HEK293T (cell line): ENCODE data around the gene LUC7L.

ENCODE experiments used
- CTCF ChIA-PET: fragments of 350-600 bp; formaldehyde crosslinking; extraction: SDS; loops from one replicate; lab custom pipeline; 2021; ENCODE audit warnings: antibody characterized with exemption, inconsistent platforms; lab: Yijun Ruan, JAX
- POLR2A ChIA-PET: fragments of 350-600 bp; formaldehyde crosslinking; extraction: SDS; loops from one replicate; lab custom pipeline; 2020; ENCODE audit warnings: antibody characterized with exemption, inconsistent platforms; lab: Yijun Ruan, JAX
- DNase-seq: peaks from one replicate; pipeline ENCODE4 v3.0.0; 2012; ENCODE audit warnings: mixed read lengths; ENCODE audit errors: extremely low spot score
- ARNT ChIP-seq: fragments of 450-650 bp; IDR thresholded peaks from 2 replicates; pipeline ENCODE4 v1.6.1; 2017; ENCODE audit warnings: mild to moderate bottlenecking
- BHLHE40 ChIP-seq: fragments of 450-650 bp; IDR thresholded peaks from 2 replicates; pipeline ENCODE4 v1.6.1; 2016; ENCODE audit warnings: mild to moderate bottlenecking, moderate library complexity, borderline replicate concordance
- CTBP1 ChIP-seq: fragments of 450-650 bp; IDR thresholded peaks from 2 replicates; pipeline ENCODE4 v1.6.1; 2016; ENCODE audit warnings: borderline replicate concordance
- ELF4 ChIP-seq: fragments of 450-650 bp; IDR thresholded peaks from 2 replicates; pipeline ENCODE4 v1.6.1; 2017; ENCODE audit warnings: antibody characterized with exemption
- FOXA1 ChIP-seq: fragments of 450-650 bp; IDR thresholded peaks from 2 replicates; pipeline ENCODE4 v1.6.1; 2016; ENCODE audit warnings: mild to moderate bottlenecking
- FOXK2 ChIP-seq: fragments of 450-650 bp; IDR thresholded peaks from 2 replicates; pipeline ENCODE4 v1.6.1; 2016; ENCODE audit warnings: mild to moderate bottlenecking
- FOXM1 ChIP-seq: fragments of 450-650 bp; IDR thresholded peaks from 2 replicates; pipeline ENCODE4 v1.6.1; 2017; ENCODE audit warnings: mild to moderate bottlenecking, borderline replicate concordance
- HDGF ChIP-seq: fragments of 450-650 bp; IDR thresholded peaks from 2 replicates; pipeline ENCODE4 v1.6.1; 2017; ENCODE audit warnings: antibody characterized with exemption, borderline replicate concordance
- L3MBTL2 ChIP-seq: fragments of 450-650 bp; conservative IDR thresholded peaks from 2 replicates; pipeline ENCODE4 v1.6.1; 2016; ENCODE audit warnings: mild to moderate bottlenecking
- LEF1 ChIP-seq: fragments of 450-650 bp; IDR thresholded peaks from 2 replicates; pipeline ENCODE4 v1.6.1; 2017; ENCODE audit warnings: mild to moderate bottlenecking, borderline replicate concordance
- NFRKB ChIP-seq: fragments of 450-650 bp; IDR thresholded peaks from 2 replicates; pipeline ENCODE4 v1.6.1; 2016; ENCODE audit warnings: mild to moderate bottlenecking, moderate library complexity
- SP1 ChIP-seq: fragments of 450-650 bp; IDR thresholded peaks from 2 replicates; pipeline ENCODE4 v1.6.1; 2017
- SUZ12 ChIP-seq: fragments of 450-650 bp; IDR thresholded peaks from 2 replicates; pipeline ENCODE4 v1.6.1; 2016; ENCODE audit warnings: mild to moderate bottlenecking
- TARDBP ChIP-seq: fragments of 450-650 bp; IDR thresholded peaks from 2 replicates; pipeline ENCODE4 v1.6.1; 2016
- ZNF384 ChIP-seq: fragments of 450-650 bp; IDR thresholded peaks from 2 replicates; pipeline ENCODE4 v1.6.1; 2016
- TF ChIP-seq, protein P1 (sequence below): fragments of 450-650 bp; IDR thresholded peaks from 2 replicates; pipeline ENCODE4 v1.6.1; 2016

LUC7L gene

DNA sequence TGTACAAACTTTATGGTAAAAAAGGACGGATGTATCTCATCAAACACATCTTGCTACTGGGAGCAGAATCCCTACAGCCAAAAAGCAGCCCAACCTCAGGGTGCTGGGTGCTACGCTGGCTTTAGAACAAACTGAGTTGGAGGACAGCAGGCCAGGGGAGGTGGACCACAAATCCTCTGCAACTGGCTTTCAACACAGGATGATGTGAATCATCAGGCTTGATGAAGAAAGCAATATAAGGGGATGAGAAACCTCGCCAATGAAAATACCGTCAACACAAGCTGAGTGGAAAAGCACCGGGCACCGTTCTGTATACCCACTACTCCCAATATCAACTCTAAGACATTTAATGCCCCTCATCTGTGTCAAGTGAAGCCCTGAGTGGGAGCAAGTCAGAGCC lies 34.7 kb downstream of the LUC7L start:
- ChIA-PET CTCF (no interaction called here), POLR2A (no interaction called here)
- DNase-seq = no peak
- no peak for TF ChIP-seq L3MBTL2

DNA sequence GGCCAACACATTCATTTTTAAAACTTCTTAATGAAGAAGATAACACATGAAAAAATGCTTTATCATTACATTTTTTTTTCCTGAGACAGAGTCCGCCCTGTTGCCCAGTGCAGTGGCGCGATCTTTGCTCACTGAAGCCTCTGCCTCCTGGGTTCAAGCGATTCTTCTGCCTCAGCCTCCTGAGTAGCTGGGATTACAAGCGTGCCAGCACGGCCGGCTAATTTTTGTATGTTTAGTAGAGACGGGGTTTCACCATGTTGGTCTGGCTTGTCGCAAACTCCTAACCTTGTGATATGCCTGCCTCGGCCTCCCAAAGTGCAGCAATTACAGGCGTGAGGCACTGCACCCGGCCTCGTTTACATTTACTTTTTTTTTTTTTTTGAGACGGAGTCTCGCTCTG lies 35.8 kb downstream of the LUC7L start:
- no peak for DNase-seq
- CTCF ChIA-PET = no interaction called here
- POLR2A ChIA-PET = no interaction called here
- TF ChIP-seq BHLHE40 (no peak), NFRKB (no peak), HDGF (no peak), FOXK2 (no peak), SUZ12 (no peak), ZNF384 (no peak), SP1 (no peak), FOXM1 (no peak), ARNT (no peak), ELF4 (no peak), TARDBP (no peak), FOXA1 (no peak), L3MBTL2 (no peak)
- TF ChIP-seq, protein P1, sequence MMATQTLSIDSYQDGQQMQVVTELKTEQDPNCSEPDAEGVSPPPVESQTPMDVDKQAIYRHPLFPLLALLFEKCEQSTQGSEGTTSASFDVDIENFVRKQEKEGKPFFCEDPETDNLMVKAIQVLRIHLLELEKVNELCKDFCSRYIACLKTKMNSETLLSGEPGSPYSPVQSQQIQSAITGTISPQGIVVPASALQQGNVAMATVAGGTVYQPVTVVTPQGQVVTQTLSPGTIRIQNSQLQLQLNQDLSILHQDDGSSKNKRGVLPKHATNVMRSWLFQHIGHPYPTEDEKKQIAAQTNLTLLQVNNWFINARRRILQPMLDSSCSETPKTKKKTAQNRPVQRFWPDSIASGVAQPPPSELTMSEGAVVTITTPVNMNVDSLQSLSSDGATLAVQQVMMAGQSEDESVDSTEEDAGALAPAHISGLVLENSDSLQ = no peak

DNA sequence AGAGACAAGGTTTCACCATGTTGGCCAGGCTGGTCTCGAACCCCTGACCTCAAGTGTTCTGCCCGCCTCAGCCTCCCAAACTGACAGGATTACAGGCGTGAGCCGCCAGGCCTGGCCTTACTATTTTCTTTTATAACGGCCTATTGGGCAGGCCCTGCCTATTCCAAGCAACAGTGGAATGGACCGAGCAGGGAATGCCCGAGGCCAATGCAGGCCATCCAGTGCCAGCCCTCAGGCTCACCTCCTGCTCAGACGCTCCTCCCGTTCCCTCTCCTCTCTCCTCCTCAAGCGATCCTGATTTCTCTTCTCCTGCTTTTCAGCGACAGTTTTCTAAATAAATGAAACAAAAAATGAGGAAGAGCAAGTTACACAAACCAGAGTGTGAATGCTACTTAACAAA lies 36.6 kb downstream of the LUC7L start:
- DNase-seq = no peak
- POLR2A ChIA-PET = no interaction called here
- CTCF ChIA-PET = no interaction called here
- TF ChIP-seq TARDBP (no peak), CTBP1 (no peak), FOXK2 (no peak)

DNA sequence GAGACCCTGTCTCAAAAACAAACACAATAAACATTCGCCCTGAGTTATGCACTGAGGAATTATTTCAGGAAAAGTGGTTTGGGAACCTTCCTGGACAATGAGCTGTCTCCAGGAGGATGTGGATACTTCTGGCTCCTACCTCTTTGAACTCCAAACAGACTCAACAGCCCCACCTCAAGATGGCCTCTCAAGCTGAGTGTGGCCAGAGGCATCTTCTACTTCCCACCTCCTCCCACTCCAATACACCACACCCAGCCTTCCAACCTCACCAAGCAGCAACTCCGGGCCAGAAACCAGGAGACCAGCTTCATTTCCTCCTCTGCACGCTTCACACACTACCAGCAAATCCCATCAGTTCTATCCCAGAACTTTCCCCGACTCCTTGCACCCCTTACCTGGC lies 37.4 kb downstream of the LUC7L start:
- TF ChIP-seq, protein P1 = no peak
- CTCF ChIA-PET = interaction anchor here (0.8 kb wide), 1 partner anchor 10 kb away, joined by 7 read pairs; no protein-coding TSS in a partner anchor
- POLR2A ChIA-PET = no interaction called here
- no peak for DNase-seq

DNA sequence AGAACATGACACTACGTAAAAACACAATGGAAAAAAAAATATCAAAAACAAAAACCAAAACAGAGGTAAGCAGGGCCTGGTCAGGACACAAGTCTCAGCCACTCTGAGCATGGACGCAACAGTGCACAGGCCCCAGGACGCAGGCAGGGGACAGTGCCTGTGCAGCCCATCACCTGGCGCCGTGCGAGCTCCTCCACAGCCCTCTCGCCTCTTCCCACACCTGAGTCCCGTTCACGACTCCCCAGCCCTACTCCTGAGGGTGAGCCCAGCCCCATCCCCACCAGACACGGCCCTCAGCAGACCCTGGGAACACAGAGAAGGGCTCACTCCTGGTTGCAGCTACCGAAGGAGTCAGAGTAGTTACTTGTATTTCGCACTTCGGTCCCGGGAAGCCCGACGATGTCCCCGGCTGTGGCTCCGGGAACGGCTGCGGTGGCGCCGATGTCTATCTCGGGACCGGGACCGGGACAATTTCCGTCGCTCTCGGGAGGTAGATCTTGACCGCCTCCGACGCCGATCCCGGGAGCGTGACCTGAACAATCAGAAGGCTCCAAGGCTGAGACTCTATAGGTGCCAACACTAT lies 39.6 kb downstream of the LUC7L start:
- DNase-seq = no peak
- ChIA-PET POLR2A (no interaction called here), CTCF (no interaction called here)
- TF ChIP-seq ZNF384 (no peak), FOXK2 (no peak), ARNT (no peak), FOXA1 (no peak), ELF4 (no peak), L3MBTL2 (no peak), SP1 (no peak), CTBP1 (no peak), NFRKB (no peak), LEF1 (no peak), HDGF (no peak), TARDBP (no peak), BHLHE40 (no peak)

DNA sequence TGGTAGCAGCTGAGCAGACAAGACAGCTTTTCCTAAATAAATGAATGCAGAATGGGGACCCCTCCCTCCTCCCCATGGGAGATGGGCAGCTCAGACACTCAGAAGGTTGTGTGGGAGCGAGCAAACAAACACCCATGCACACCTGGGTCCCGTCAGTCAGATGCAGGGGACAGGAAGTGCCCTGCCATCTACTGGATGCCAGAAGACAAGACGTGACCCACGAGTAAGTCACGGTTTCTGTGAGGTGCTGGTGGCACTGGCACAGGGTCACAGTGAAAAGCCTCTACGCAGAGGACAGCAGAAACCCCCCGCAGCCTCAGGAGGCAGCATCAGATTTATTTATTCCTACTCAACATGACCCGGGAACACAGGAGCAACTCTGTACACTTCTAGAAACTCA lies 40.6 kb downstream of the LUC7L start:
- TF ChIP-seq ZNF384 (no peak), TARDBP (no peak), CTBP1 (no peak), HDGF (no peak), FOXA1 (no peak), SP1 (no peak), L3MBTL2 (no peak), NFRKB (no peak), LEF1 (no peak), SUZ12 (no peak), ARNT (no peak), ELF4 (no peak), FOXM1 (no peak), BHLHE40 (no peak), FOXK2 (no peak)
- TF ChIP-seq, protein P1 = no peak
- no peak for DNase-seq
- CTCF ChIA-PET = no interaction called here
- POLR2A ChIA-PET = no interaction called here

DNA sequence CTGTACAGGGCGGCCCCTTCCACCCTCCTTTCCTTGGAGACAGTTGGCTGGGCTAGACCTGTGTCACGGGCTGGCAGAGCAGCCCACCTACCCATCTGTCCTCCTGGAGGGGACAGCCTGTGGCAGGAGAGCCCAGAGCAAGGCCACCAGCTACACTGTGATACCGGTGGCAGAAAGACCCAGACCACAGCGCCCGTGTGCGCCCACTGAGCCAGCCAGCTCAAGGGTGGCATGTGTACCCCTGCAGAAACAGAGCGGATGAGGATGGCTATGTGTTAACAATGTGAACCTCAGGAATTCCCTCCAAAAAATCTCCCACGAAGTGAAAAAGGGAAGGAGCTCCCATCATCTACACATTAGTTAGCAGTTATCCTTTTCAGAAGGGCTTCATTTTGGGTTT lies 41.9 kb downstream of the LUC7L start:
- no peak for DNase-seq

More for the DNA sequence above, 41.9 kb downstream of the LUC7L start:
- no peak for TF ChIP-seq CTBP1
- no peak for TF ChIP-seq LEF1
- TF ChIP-seq FOXK2 = no peak
- no peak for TF ChIP-seq FOXM1
- no peak for TF ChIP-seq ZNF384
- no peak for TF ChIP-seq ELF4
- no peak for TF ChIP-seq SUZ12
- TF ChIP-seq SP1 = no peak
- ChIA-PET CTCF (interaction anchor here (0.6 kb wide), 1 partner anchor 76 kb away, joined by 3 read pairs; no protein-coding TSS in a partner anchor), POLR2A (no interaction called here)
